SIG-M5 treated with dmso at 0.1 percent for 504 hours (cell line): ENCODE measurements around the gene OLFM1.
"Not testable (repeated sequence)": the region's sequence is repeated elsewhere in the genome, so short reads cannot be mapped to it uniquely, and the experiment has no call there.

Experiments
- DNase-seq: peaks from one replicate; lab custom pipeline; 2025; ENCODE audit not compliant: unreplicated experiment; lab: John Stamatoyannopoulos, UW

Gene OLFM1

GRCh38 chr9:135105938-135106491, 18.5 kb downstream of the OLFM1 start:
- no peak for DNase-seq

- DNase-seq, result no peak
Observed at GRCh38 chr9:135106551-135107270, 19.2 kb downstream of the OLFM1 start.

DNA sequence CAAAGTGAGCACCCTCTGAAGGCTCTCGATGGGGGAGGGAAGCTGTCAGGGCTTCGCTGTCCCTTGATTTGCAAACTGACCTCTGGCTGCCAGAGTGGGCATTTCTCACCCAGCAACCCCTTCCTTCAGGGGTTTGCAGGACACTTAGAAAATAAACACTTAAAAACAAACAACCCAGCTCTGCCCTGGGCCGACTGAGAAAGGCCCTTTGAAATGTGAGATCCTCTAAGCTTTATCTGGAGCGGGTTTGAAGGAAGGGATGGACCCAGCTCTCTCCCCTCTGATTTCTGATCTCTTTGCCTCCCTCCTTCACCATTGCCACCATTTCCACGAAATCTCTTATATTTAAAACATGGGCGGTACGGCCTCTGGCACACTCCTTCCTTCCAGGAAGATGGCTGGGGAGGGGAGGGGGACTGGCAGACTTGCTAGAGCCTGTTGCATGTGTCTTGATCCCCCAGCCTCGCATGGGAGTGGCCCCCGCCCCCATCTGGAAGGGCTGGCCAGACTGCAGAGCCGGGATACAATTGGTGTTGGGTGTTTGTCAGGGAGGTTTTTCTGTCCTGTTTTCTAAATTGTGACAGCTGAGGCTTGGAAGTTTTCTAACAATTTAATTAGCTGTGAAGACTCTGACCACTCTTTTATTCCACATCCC, 20.2 kb downstream of the OLFM1 start:
- no peak for DNase-seq

DNA sequence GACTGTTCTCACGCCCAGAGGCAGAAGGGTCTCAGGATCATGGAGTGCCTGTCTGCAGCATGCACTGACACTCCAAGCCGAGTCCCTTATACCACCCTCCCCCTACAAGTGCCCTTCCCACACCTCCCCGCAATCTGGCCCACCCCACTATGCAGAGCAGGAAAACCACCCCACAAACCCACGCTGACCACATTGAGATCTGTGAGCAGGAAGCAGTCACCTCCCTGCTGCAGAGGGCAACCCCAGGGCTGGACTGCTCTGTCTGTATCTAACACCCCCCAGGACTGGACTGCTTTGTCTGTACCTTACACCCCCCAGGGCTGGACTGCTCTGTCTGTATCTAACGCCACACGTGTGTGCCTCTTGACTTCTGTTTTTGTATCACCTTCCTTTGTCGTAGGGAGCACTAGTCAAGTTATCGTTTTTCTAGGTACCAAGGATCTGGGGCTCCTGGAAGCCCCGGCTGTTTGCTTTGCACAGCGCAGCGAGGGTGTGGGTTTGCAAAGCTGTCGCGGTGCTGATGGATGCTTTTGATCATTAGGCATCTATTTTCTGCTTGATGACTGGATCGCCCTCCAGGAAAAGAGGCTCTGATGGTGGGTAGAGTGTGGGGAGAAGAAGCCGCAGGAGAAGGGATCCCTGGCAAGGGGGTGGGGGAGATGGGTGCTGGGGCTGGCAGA, 21.5 kb downstream of the OLFM1 start:
- DNase-seq, result no peak

DNA sequence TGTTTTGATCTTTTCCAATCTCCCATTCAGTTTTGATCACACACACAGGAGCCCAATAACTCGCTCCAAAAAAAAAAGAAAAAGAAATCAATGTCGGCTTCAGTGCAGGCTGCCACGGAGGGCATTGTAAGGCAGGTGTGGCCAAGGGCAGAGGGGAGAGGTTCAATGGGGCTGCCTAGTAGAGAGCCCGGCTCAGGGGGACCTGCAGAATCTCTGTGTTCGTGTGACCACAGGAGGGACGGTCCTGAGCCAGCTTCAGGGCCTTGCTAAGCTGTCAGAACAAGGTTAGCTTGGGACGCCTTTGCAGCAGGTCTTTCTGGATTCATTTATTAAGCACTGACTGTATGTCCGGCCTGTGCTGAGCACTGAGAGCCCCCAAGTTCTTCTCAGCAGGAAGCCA, 22.2 kb downstream of the OLFM1 start:
- DNase-seq, result no peak

DNA sequence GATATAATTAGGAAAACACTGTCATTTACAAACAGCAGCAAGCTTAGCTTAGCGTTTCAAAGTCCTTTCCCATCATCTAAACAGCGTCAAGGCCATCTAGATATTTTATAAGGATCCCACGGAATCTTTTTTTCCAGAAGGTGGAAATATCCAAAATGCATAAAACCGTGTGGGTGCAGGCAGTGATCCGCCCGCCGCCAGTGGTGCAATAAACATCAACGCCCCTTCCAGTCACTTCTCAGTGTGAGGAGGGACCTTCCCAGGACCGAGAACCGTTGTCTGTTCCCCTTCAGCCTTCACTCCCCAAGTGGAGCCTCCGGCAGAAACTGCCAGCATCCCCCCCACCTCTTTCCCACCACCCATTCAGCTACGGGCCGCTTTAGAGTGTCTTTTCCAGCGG, 22.9 kb downstream of the OLFM1 start:
- no peak for DNase-seq

DNA sequence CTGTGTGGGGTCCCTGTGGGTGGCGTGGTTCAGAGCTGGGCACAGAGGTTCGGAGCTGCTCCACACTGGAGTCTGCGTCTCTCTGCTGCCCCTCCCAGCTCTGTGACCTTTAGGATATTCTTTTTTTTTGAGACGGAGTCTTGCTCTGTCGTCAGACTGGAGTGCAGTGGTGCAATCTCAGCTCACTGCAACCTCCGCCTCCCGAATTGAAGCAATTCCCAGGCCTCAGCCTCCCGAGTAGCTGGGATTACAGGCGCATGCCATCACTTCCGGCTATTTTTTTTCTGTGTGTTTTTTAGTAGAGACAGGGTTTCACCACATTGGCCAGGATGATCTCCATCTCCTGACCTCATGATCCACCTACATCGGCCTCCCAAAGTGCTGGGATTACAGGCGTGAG, 24.1 kb downstream of the OLFM1 start:
- DNase-seq, result not testable (repeated sequence)

- no peak for DNase-seq
Observed at GRCh38 chr9:135116371-135116770, 28.9 kb downstream of the OLFM1 start.

DNA sequence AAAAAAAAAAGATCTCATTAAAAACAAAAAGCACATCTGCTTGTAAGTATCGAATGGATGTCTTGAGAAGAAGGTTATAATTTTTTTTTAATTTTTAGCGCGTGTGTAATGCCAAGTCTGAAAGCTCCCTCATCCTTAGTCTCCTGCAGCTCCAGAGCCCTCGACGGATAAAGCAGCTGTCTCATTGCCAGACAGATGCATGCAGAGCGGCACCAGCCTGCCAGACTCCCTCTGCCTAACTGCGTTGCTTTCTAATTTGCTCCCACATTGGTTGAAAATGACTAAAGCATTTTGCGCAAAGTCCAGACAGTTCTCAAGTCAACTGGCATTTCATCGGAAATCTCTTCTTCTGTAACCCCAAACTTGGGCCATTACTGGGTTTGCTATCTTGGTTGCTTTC, 29.4 kb downstream of the OLFM1 start:
- DNase-seq, result no peak

GRCh38 chr9:135117281-135117680, 29.8 kb downstream of the OLFM1 start:
- no peak for DNase-seq

GRCh38 chr9:135119496-135120064, 32.1 kb downstream of the OLFM1 start:
- no peak for DNase-seq

GRCh38 chr9:135120249-135120648, 32.8 kb downstream of the OLFM1 start:
- no peak for DNase-seq

GRCh38 chr9:135122316-135122715, 34.8 kb downstream of the OLFM1 start:
- no peak for DNase-seq

- no peak for DNase-seq
Observed at GRCh38 chr9:135123126-135123772, 35.8 kb downstream of the OLFM1 start.

DNA sequence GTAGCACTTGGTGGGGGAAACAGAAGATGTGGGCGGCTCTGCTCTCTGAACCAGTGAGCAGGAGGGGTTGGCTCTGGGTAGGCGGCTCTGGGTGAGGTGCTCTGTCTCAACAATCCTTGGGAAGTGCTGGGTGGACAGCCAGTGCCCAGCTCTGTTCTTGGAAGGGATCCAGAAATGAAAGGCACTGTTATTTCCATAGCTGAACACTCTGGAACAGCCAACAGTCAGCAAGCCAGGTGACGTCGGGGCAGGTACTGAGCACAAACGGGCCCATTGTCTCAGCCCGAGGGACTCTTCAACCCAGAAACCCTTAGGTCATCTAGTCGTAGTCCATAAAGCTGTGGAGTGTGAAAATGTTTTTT, 36.3 kb downstream of the OLFM1 start:
- no peak for DNase-seq

GRCh38 chr9:135126451-135127187, 39.2 kb downstream of the OLFM1 start:
- no peak for DNase-seq

GRCh38 chr9:135127718-135128670, 40.5 kb downstream of the OLFM1 start:
- no peak for DNase-seq

GRCh38 chr9:135129137-135129695, 41.7 kb downstream of the OLFM1 start:
- DNase-seq, result no peak
